Measurements from ENCODE around the gene R3HDML. TPM values are rescaled to one million over a fixed set of nuclear protein-coding genes. Genes with fewer than 3 reads are reported as not detected.

R3HDML gene
- total and polyA plus RNA-seq, 2 of the 13 experiments (the other 11 are each of a cell fraction or from before 2014, with no cell fraction given): not detected

GRCh38 chr20:44370639-44371218 lies 33.9 kb downstream of the R3HDML start (continued):
- TF ChIP-seq, protein P1, sequence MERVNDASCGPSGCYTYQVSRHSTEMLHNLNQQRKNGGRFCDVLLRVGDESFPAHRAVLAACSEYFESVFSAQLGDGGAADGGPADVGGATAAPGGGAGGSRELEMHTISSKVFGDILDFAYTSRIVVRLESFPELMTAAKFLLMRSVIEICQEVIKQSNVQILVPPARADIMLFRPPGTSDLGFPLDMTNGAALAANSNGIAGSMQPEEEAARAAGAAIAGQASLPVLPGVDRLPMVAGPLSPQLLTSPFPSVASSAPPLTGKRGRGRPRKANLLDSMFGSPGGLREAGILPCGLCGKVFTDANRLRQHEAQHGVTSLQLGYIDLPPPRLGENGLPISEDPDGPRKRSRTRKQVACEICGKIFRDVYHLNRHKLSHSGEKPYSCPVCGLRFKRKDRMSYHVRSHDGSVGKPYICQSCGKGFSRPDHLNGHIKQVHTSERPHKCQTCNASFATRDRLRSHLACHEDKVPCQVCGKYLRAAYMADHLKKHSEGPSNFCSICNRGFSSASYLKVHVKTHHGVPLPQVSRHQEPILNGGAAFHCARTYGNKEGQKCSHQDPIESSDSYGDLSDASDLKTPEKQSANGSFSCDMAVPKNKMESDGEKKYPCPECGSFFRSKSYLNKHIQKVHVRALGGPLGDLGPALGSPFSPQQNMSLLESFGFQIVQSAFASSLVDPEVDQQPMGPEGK (CRISPR knock-in tag; IDR thresholded peaks at IDR 0.05): peak; percentile 89
- TF ChIP-seq ZNF687 (CRISPR knock-in tag; IDR thresholded peaks at IDR 0.05) (peak; percentile 99), MIER3 (CRISPR knock-in tag; IDR thresholded peaks at IDR 0.05; ENCODE audit: borderline replicate concordance) (peak; percentile 85; the same call in 1 of the 2 replicates), MAFG (CRISPR knock-in tag; IDR thresholded peaks at IDR 0.05) (0 out of 2 replicates have a peak, but pooled peaks have one; percentile 22), RXRA (CRISPR knock-in tag; IDR thresholded peaks at IDR 0.05) (peak; percentile 91), ZKSCAN1 (IDR thresholded peaks at IDR 0.05; ENCODE audit: low read length) (peak; percentile 99), IRF9 (CRISPR knock-in tag; IDR thresholded peaks at IDR 0.05; ENCODE audit: borderline replicate concordance) (peak; percentile 94; the same call in 1 of the 2 replicates), KDM2A (CRISPR knock-in tag; IDR thresholded peaks at IDR 0.05; ENCODE audit: borderline replicate concordance, low read depth) (peak; percentile 92), RCOR2 (CRISPR knock-in tag; IDR thresholded peaks at IDR 0.05) (peak; percentile 91), PLSCR1 (CRISPR knock-in tag; IDR thresholded peaks at IDR 0.05; ENCODE audit: borderline replicate concordance) (no peak), MEIS2 (CRISPR knock-in tag; IDR thresholded peaks at IDR 0.05) (peak; percentile 97)
- TF ChIP-seq, protein P2, sequence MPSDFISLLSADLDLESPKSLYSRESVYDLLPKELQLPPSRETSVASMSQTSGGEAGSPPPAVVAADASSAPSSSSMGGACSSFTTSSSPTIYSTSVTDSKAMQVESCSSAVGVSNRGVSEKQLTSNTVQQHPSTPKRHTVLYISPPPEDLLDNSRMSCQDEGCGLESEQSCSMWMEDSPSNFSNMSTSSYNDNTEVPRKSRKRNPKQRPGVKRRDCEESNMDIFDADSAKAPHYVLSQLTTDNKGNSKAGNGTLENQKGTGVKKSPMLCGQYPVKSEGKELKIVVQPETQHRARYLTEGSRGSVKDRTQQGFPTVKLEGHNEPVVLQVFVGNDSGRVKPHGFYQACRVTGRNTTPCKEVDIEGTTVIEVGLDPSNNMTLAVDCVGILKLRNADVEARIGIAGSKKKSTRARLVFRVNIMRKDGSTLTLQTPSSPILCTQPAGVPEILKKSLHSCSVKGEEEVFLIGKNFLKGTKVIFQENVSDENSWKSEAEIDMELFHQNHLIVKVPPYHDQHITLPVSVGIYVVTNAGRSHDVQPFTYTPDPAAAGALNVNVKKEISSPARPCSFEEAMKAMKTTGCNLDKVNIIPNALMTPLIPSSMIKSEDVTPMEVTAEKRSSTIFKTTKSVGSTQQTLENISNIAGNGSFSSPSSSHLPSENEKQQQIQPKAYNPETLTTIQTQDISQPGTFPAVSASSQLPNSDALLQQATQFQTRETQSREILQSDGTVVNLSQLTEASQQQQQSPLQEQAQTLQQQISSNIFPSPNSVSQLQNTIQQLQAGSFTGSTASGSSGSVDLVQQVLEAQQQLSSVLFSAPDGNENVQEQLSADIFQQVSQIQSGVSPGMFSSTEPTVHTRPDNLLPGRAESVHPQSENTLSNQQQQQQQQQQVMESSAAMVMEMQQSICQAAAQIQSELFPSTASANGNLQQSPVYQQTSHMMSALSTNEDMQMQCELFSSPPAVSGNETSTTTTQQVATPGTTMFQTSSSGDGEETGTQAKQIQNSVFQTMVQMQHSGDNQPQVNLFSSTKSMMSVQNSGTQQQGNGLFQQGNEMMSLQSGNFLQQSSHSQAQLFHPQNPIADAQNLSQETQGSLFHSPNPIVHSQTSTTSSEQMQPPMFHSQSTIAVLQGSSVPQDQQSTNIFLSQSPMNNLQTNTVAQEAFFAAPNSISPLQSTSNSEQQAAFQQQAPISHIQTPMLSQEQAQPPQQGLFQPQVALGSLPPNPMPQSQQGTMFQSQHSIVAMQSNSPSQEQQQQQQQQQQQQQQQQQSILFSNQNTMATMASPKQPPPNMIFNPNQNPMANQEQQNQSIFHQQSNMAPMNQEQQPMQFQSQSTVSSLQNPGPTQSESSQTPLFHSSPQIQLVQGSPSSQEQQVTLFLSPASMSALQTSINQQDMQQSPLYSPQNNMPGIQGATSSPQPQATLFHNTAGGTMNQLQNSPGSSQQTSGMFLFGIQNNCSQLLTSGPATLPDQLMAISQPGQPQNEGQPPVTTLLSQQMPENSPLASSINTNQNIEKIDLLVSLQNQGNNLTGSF (CRISPR knock-in tag; IDR thresholded peaks at IDR 0.05): peak; percentile 49; the same call in 1 of the 2 replicates
- TF ChIP-seq, protein P3, sequence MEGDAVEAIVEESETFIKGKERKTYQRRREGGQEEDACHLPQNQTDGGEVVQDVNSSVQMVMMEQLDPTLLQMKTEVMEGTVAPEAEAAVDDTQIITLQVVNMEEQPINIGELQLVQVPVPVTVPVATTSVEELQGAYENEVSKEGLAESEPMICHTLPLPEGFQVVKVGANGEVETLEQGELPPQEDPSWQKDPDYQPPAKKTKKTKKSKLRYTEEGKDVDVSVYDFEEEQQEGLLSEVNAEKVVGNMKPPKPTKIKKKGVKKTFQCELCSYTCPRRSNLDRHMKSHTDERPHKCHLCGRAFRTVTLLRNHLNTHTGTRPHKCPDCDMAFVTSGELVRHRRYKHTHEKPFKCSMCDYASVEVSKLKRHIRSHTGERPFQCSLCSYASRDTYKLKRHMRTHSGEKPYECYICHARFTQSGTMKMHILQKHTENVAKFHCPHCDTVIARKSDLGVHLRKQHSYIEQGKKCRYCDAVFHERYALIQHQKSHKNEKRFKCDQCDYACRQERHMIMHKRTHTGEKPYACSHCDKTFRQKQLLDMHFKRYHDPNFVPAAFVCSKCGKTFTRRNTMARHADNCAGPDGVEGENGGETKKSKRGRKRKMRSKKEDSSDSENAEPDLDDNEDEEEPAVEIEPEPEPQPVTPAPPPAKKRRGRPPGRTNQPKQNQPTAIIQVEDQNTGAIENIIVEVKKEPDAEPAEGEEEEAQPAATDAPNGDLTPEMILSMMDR (CRISPR knock-in tag; IDR thresholded peaks at IDR 0.05): peak; percentile 61

Measured in HepG2 (cell line).